ENCODE results near the gene TMEM132E. TPM values are rescaled to one million over a fixed set of nuclear protein-coding genes. Genes with fewer than 3 reads are reported as not detected.

TMEM132E gene
- total and polyA plus RNA-seq, 10 of the 15 experiments (the other 5 are each of a cell fraction or from before 2014, with no cell fraction given) = not detected

DNA sequence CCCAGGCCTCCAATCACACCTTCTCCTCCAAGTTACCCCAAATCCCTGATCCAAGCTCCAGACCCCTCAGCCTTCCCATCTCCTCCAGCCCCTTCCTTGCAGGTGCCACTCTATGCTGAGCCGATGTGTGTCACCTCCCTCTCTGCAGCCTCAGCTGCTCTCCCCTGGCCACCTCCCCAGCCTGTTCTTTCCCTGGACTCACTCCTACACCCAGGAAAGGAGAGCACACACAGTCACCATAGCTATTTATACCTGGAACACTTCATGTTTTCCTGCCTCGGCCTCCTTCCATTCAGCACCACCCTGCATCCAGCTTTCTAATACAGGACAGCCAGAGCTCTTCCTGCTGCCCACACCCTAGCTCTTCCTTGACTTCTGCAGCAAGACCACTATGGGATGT, 12.5 kb upstream of the TMEM132E start:
- no peak overlapping the region for H3K27ac ChIP-seq (ENCODE audit: control insufficient read depth, insufficient read depth)
- H3K4me3 ChIP-seq = no peak overlapping the region
- H2AFZ ChIP-seq (ENCODE audit: control insufficient read depth, low read depth, low read length) = no peak overlapping the region
- intact Hi-C loops (cut with micrococcal nuclease; ENCODE audit: unreplicated experiment) = no loop called here
- in situ Hi-C loops (cut with MboI) = no loop called here
- POLR2A ChIA-PET = interaction anchor here (0.7 kb wide), 1 partner anchor 9 kb away, joined by 3 read pairs; no protein-coding TSS in a partner anchor
- H3K4me2 ChIP-seq (ENCODE audit: control insufficient read depth, insufficient read depth) = no peak overlapping the region
- FAIRE-seq = no peak
- RAD21 ChIA-PET (ENCODE audit: unreplicated experiment) = no interaction called here
- no peaks in the 10 kb centered on the region for H3K79me2 ChIP-seq (ENCODE audit: control insufficient read depth, insufficient read depth, low read length)
- DNase-seq (ENCODE audit: low read depth, low spot score) = no peak
- no peaks in the 10 kb centered on the region for H4K20me1 ChIP-seq (ENCODE audit: control insufficient read depth, insufficient read depth)
- CTCF ChIA-PET = interaction anchor here (0.6 kb wide), 1 partner anchor 25 kb away, joined by 3 read pairs; no protein-coding TSS in a partner anchor
- no peak for ATAC-seq
- H3K4me1 ChIP-seq (ENCODE audit: control insufficient read depth, insufficient read depth, low read length) = no peaks in the 10 kb centered on the region
- SMC1A ChIA-PET (ENCODE audit: uncharacterized antibody, unreplicated experiment) = interaction anchor here (0.6 kb wide), 1 partner anchor 443 kb away, joined by 3 read pairs; no protein-coding TSS in a partner anchor
- BruUV-seq (replicated peaks) = no TSS peak
- H3K9me3 ChIP-seq (replicated peaks; ENCODE audit: control insufficient read depth, insufficient read depth, low read length) = no peaks in the 10 kb centered on the region
- H3K9ac ChIP-seq (ENCODE audit: control insufficient read depth, insufficient read depth, low read length) = no peak overlapping the region
- peaks cover 0 to 3% of the 10 kb centered on the region in 2 experiments; a peak in 3 of 4 replicates for H3K27me3 ChIP-seq (replicated peaks in 1 of 2; ENCODE audit: control insufficient read depth in 2 of 2, insufficient read depth in 2 of 2, low read length in 1 of 2)
- H3K36me3 ChIP-seq (ENCODE audit: control insufficient read depth in 2 of 2, insufficient read depth in 2 of 2, low read length in 1 of 2) = no peaks in the 10 kb centered on the region
- 0% methylated on average over 2 of the region's 2 CpGs for WGBS (ENCODE audit: insufficient coverage, insufficient replicate concordance, low lambda C conversion rate, missing lambda C conversion rate)
- TF ChIP-seq, protein P1, sequence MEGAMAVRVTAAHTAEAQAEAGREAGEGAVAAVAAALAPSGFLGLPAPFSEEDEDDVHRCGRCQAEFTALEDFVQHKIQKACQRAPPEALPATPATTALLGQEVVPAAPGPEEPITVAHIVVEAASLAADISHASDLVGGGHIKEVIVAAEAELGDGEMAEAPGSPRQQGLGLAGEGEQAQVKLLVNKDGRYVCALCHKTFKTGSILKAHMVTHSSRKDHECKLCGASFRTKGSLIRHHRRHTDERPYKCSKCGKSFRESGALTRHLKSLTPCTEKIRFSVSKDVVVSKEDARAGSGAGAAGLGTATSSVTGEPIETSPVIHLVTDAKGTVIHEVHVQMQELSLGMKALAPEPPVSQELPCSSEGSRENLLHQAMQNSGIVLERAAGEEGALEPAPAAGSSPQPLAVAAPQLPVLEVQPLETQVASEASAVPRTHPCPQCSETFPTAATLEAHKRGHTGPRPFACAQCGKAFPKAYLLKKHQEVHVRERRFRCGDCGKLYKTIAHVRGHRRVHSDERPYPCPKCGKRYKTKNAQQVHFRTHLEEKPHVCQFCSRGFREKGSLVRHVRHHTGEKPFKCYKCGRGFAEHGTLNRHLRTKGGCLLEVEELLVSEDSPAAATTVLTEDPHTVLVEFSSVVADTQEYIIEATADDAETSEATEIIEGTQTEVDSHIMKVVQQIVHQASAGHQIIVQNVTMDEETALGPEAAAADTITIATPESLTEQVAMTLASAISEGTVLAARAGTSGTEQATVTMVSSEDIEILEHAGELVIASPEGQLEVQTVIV (IDR thresholded peaks at IDR 0.05; ENCODE audit: borderline replicate concordance, partially characterized antibody) = no peak
- TF ChIP-seq RFX5 (IDR thresholded peaks at IDR 0.05; ENCODE audit: low read depth, low read length) (no peak), RCOR1 (conservative IDR thresholded peaks at IDR 0.05; ENCODE audit: low read depth, low read length) (no peak), MEF2A (IDR thresholded peaks at IDR 0.05; ENCODE audit: insufficient read depth, low read depth, low read length) (no peak), ZNF384 (IDR thresholded peaks at IDR 0.05; ENCODE audit: borderline replicate concordance, low read depth, low read length) (no peak), GABPA (IDR thresholded peaks at IDR 0.05; ENCODE audit: low read depth) (no peak), SREBF2 (IDR thresholded peaks at IDR 0.05; ENCODE audit: low read length) (no peak), ZZZ3 (IDR thresholded peaks at IDR 0.05; ENCODE audit: control insufficient read depth, insufficient read length, low read depth) (no peak), NFIC (IDR thresholded peaks at IDR 0.05; ENCODE audit: low read depth, low read length) (no peak), CREB1 (IDR thresholded peaks at IDR 0.05; ENCODE audit: low read depth) (no peak)
- TF ChIP-seq, protein P2, sequence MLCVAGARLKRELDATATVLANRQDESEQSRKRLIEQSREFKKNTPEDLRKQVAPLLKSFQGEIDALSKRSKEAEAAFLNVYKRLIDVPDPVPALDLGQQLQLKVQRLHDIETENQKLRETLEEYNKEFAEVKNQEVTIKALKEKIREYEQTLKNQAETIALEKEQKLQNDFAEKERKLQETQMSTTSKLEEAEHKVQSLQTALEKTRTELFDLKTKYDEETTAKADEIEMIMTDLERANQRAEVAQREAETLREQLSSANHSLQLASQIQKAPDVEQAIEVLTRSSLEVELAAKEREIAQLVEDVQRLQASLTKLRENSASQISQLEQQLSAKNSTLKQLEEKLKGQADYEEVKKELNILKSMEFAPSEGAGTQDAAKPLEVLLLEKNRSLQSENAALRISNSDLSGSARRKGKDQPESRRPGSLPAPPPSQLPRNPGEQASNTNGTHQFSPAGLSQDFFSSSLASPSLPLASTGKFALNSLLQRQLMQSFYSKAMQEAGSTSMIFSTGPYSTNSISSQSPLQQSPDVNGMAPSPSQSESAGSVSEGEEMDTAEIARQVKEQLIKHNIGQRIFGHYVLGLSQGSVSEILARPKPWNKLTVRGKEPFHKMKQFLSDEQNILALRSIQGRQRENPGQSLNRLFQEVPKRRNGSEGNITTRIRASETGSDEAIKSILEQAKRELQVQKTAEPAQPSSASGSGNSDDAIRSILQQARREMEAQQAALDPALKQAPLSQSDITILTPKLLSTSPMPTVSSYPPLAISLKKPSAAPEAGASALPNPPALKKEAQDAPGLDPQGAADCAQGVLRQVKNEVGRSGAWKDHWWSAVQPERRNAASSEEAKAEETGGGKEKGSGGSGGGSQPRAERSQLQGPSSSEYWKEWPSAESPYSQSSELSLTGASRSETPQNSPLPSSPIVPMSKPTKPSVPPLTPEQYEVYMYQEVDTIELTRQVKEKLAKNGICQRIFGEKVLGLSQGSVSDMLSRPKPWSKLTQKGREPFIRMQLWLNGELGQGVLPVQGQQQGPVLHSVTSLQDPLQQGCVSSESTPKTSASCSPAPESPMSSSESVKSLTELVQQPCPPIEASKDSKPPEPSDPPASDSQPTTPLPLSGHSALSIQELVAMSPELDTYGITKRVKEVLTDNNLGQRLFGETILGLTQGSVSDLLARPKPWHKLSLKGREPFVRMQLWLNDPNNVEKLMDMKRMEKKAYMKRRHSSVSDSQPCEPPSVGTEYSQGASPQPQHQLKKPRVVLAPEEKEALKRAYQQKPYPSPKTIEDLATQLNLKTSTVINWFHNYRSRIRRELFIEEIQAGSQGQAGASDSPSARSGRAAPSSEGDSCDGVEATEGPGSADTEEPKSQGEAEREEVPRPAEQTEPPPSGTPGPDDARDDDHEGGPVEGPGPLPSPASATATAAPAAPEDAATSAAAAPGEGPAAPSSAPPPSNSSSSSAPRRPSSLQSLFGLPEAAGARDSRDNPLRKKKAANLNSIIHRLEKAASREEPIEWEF (IDR thresholded peaks at IDR 0.05; ENCODE audit: insufficient replicate concordance, low read depth, low read length) = no peak
- TF ChIP-seq, protein P3, sequence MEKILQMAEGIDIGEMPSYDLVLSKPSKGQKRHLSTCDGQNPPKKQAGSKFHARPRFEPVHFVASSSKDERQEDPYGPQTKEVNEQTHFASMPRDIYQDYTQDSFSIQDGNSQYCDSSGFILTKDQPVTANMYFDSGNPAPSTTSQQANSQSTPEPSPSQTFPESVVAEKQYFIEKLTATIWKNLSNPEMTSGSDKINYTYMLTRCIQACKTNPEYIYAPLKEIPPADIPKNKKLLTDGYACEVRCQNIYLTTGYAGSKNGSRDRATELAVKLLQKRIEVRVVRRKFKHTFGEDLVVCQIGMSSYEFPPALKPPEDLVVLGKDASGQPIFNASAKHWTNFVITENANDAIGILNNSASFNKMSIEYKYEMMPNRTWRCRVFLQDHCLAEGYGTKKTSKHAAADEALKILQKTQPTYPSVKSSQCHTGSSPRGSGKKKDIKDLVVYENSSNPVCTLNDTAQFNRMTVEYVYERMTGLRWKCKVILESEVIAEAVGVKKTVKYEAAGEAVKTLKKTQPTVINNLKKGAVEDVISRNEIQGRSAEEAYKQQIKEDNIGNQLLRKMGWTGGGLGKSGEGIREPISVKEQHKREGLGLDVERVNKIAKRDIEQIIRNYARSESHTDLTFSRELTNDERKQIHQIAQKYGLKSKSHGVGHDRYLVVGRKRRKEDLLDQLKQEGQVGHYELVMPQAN (conservative IDR thresholded peaks at IDR 0.05) = no peak
- TF ChIP-seq, protein P4, sequence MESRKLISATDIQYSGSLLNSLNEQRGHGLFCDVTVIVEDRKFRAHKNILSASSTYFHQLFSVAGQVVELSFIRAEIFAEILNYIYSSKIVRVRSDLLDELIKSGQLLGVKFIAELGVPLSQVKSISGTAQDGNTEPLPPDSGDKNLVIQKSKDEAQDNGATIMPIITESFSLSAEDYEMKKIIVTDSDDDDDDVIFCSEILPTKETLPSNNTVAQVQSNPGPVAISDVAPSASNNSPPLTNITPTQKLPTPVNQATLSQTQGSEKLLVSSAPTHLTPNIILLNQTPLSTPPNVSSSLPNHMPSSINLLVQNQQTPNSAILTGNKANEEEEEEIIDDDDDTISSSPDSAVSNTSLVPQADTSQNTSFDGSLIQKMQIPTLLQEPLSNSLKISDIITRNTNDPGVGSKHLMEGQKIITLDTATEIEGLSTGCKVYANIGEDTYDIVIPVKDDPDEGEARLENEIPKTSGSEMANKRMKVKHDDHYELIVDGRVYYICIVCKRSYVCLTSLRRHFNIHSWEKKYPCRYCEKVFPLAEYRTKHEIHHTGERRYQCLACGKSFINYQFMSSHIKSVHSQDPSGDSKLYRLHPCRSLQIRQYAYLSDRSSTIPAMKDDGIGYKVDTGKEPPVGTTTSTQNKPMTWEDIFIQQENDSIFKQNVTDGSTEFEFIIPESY (IDR thresholded peaks at IDR 0.05) = no peak

Measured in GM12878 (cell line).